H9 (cell line): ENCODE measurements around the gene BHLHE40. TPM values are rescaled to one million over a fixed set of nuclear protein-coding genes. Genes with fewer than 3 reads are reported as not detected.

Source experiments
- DNase-seq: peaks from one replicate; pipeline ENCODE4 v3.0.0-alpha.2; 2017
- H2AFZ ChIP-seq: one replicate; pipeline ENCODE4 v1.6.1; 2013; ENCODE audit warnings: mild to moderate bottlenecking, low read length, control low read depth, moderate library complexity
- H2AK5ac ChIP-seq: 2 replicates; pipeline ENCODE4 v1.6.1; 2013; ENCODE audit warnings: low read length, control low read depth, mixed read lengths; ENCODE audit not compliant: insufficient read length
- H2BK120ac ChIP-seq: one replicate; pipeline ENCODE4 v1.6.1; 2013; ENCODE audit warnings: low read depth, mild to moderate bottlenecking, low read length, control low read depth, inconsistent platforms; ENCODE audit not compliant: poor library complexity, severe bottlenecking
- H2BK12ac ChIP-seq: 2 replicates; pipeline ENCODE4 v1.6.1; 2013; ENCODE audit warnings: low read length, control low read depth, mixed read lengths, low read depth; ENCODE audit not compliant: insufficient read length
- H2BK15ac ChIP-seq: 2 replicates; pipeline ENCODE4 v1.6.1; 2013; ENCODE audit warnings: low read depth, low read length, control low read depth
- H2BK20ac ChIP-seq: one replicate; pipeline ENCODE4 v1.6.1; 2013; ENCODE audit warnings: low read depth, mild to moderate bottlenecking, low read length, control low read depth, inconsistent platforms; ENCODE audit not compliant: poor library complexity, severe bottlenecking
- H2BK5ac ChIP-seq: 2 replicates; pipeline ENCODE4 v1.6.1; 2013; ENCODE audit warnings: low read length, control low read depth, mixed read lengths; ENCODE audit not compliant: insufficient read length
- H3K14ac ChIP-seq: 2 replicates; pipeline ENCODE4 v1.6.1; 2013; ENCODE audit warnings: low read length, control low read depth; ENCODE audit not compliant: insufficient read depth
- H3K18ac ChIP-seq: 2 replicates; pipeline ENCODE4 v1.6.1; 2013; ENCODE audit warnings: low read depth, mild to moderate bottlenecking, mixed read lengths, low read length, control low read depth; ENCODE audit not compliant: insufficient read length
- H3K23ac ChIP-seq: 2 replicates; pipeline ENCODE4 v1.6.1; 2013; ENCODE audit warnings: low read length, control low read depth, mixed read lengths, low read depth; ENCODE audit not compliant: insufficient read length
- H3K23me2 ChIP-seq: 2 replicates; pipeline ENCODE4 v1.6.1; 2013; ENCODE audit warnings: low read depth, mild to moderate bottlenecking, mixed read lengths, low read length, control low read depth; ENCODE audit not compliant: insufficient read length, poor library complexity, severe bottlenecking
- H3K27ac ChIP-seq: 2 replicates; pipeline ENCODE4 v1.5.1; 2013; ENCODE audit warnings: low read length, control low read depth, mixed read lengths, low read depth; ENCODE audit not compliant: insufficient read length
- H3K27me3 ChIP-seq: 2 replicates; pipeline ENCODE4 v1.6.1; 2013; ENCODE audit warnings: low read length, control low read depth, inconsistent platforms; ENCODE audit not compliant: insufficient read depth
- H3K4ac ChIP-seq: 2 replicates; pipeline ENCODE4 v1.6.1; 2013; ENCODE audit warnings: low read depth, mild to moderate bottlenecking, control low read depth, inconsistent platforms, low read length, moderate library complexity
- H3K4me1 ChIP-seq: 2 replicates; pipeline ENCODE4 v1.6.1; 2013; ENCODE audit warnings: low read length, control low read depth, inconsistent platforms; ENCODE audit not compliant: insufficient read depth
- H3K4me2 ChIP-seq: 2 replicates; pipeline ENCODE4 v1.6.1; 2013; ENCODE audit warnings: low read length, control low read depth, mixed read lengths; ENCODE audit not compliant: insufficient read length, insufficient read depth
- H3K56ac ChIP-seq: 2 replicates; pipeline ENCODE4 v1.6.1; 2013; ENCODE audit warnings: low read depth, mild to moderate bottlenecking, mixed read lengths, low read length, control low read depth; ENCODE audit not compliant: insufficient read length
- H3K79me1 ChIP-seq: 2 replicates; pipeline ENCODE4 v1.6.1; 2013; ENCODE audit warnings: low read depth, mild to moderate bottlenecking, moderate library complexity, low read length, control low read depth, inconsistent platforms; ENCODE audit not compliant: insufficient read depth, poor library complexity, severe bottlenecking
- H3K79me2 ChIP-seq: 2 replicates; pipeline ENCODE4 v1.6.1; 2013; ENCODE audit warnings: low read length, control low read depth, inconsistent platforms; ENCODE audit not compliant: insufficient read depth
- H3K9ac ChIP-seq: 2 replicates; pipeline ENCODE4 v1.6.1; 2013; ENCODE audit warnings: low read length, control low read depth, mixed read lengths; ENCODE audit not compliant: insufficient read length; ENCODE audit errors: extremely low read depth
- H3K9me3 ChIP-seq: one replicate; pipeline ENCODE4 v1.6.1; 2013; ENCODE audit warnings: low read depth, low read length, inconsistent platforms; ENCODE audit not compliant: control insufficient read depth
- H3T11ph ChIP-seq: one replicate; pipeline ENCODE4 v1.6.1; 2013; ENCODE audit warnings: mild to moderate bottlenecking, low read length, control low read depth, inconsistent platforms
- H4K20me1 ChIP-seq: one replicate; pipeline ENCODE4 v1.6.1; 2013; ENCODE audit not compliant: control insufficient read depth, insufficient read length, insufficient read depth
- H4K5ac ChIP-seq: 2 replicates; pipeline ENCODE4 v1.6.1; 2013; ENCODE audit warnings: low read depth, mild to moderate bottlenecking, mixed read lengths, low read length, control low read depth; ENCODE audit not compliant: insufficient read length
- H4K8ac ChIP-seq: replicated peaks from 2 replicates; pipeline ENCODE4 v1.6.1; 2013; ENCODE audit warnings: low read length, control low read depth, mixed read lengths, low read depth; ENCODE audit not compliant: insufficient read length
- H4K91ac ChIP-seq: 2 replicates; pipeline ENCODE4 v1.6.1; 2013; ENCODE audit warnings: low read depth, mild to moderate bottlenecking, moderate library complexity, mixed read lengths, low read length, control low read depth; ENCODE audit not compliant: insufficient read length
- H3K27ac Mint-ChIP-seq, 3 experiments: 2 replicates in 2 of 3; 3 replicates in 1 of 3; pipeline ENCODE4 v1.8.0; 2020 to 2021; ENCODE audit warnings: mixed read lengths in 3 of 3, mild to moderate bottlenecking in 1 of 3, moderate library complexity in 1 of 3
- H3K27me3 Mint-ChIP-seq: 2 replicates; pipeline ENCODE4 v1.8.0; 2021; ENCODE audit warnings: low read depth, mild to moderate bottlenecking, moderate library complexity, mixed read lengths
- H3K36me3 Mint-ChIP-seq, 3 experiments: 2 replicates in 2 of 3; 3 replicates in 1 of 3; pipeline ENCODE4 v1.8.0; 2020 to 2021; ENCODE audit warnings: low read depth in 3 of 3, mixed read lengths in 3 of 3; ENCODE audit not compliant: insufficient read depth in 1 of 3
- H3K4me1 Mint-ChIP-seq, 2 experiments: 2 replicates each; pipeline ENCODE4 v1.8.0; 2020; ENCODE audit warnings: mixed read lengths in 2 of 2
- H3K4me3 Mint-ChIP-seq, 2 experiments: 2 replicates in 1 of 2; 3 replicates in 1 of 2; pipeline ENCODE4 v1.8.0; 2020 to 2021; ENCODE audit warnings: mild to moderate bottlenecking in 2 of 2, mixed read lengths in 2 of 2, moderate library complexity in 1 of 2
- H3K9me3 Mint-ChIP-seq, 2 experiments: 2 replicates in 1 of 2; 3 replicates in 1 of 2; pipeline ENCODE4 v1.8.0; 2020; ENCODE audit warnings: mild to moderate bottlenecking in 2 of 2, mixed read lengths in 2 of 2, moderate library complexity in 1 of 2
- WGBS: extraction: QIAGEN DNeasy Blood & Tissue Kit; methylation state at CpG from one replicate; pipeline ENCODE4 v1.1.7; 2013; ENCODE audit warnings: missing lambda C conversion rate, low lambda C conversion rate, mixed read lengths; ENCODE audit not compliant: insufficient read length; ENCODE audit errors: extremely low coverage; 5-methylcytosine and 5-hydroxymethylcytosine counted together
- total RNA-seq: library from RNA; stranded (reverse); gene quantifications from 2 replicates; pipeline ENCODE4 v1.2.1, GENCODE V29; 2021
- TF ChIP-seq, protein P1 (sequence below): fragments of 200-600 bp; sonication (generic); conservative IDR thresholded peaks from 3 replicates; pipeline ENCODE4 v1.8.0; 2021; ENCODE audit warnings: antibody characterized with exemption, mild to moderate bottlenecking

BHLHE40 gene
- total RNA-seq, 1 experiment from 2014 or later, result 4.1 TPM

DNA sequence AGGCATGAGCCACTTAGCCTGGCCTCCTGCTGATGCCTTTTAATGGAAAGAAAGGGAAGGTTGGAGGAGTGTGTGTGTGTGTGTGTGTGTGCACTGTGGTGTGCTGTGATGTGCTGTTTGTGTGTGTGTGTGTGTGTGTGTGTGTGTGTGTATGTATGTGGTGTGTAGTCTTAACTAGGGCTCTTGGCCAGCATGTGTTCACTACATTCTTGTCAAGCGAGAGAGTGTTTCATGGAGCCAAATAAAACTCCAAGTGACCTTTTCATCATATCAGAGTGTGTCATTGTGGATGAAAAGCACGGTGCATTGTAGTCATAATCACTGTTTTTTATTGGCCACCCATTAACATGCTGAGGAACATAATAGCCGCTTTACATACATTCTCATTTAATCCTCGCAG lies 30.8 kb upstream of the BHLHE40 start:
- no peaks in the 10 kb centered on the region for H3K79me2 ChIP-seq
- H4K20me1 ChIP-seq, result no peaks in the 10 kb centered on the region
- H4K8ac ChIP-seq, result no peak overlapping the region
- H3K9me3 ChIP-seq, result no peaks in the 10 kb centered on the region
- no peak overlapping the region for H3K18ac ChIP-seq
- H2BK5ac ChIP-seq, result no peak overlapping the region
- Mint-ChIP-seq H3K36me3 (no peaks in the 10 kb centered on the region; a peak in 1 of 7 replicates), H3K27me3 (no peaks in the 10 kb centered on the region), H3K4me3 (no peak overlapping the region), H3K4me1 (peaks cover 7 to 10% of the 10 kb centered on the region in 2 experiments; a peak in 3 of 4 replicates), H3K9me3 (no peaks in the 10 kb centered on the region; a peak in 1 of 5 replicates), H3K27ac (no peak overlapping the region)
- no peaks in the 10 kb centered on the region for H3K27me3 ChIP-seq
- no peak overlapping the region for H3K56ac ChIP-seq
- H4K5ac ChIP-seq, result no peak overlapping the region
- no peaks in the 10 kb centered on the region for H3K4me1 ChIP-seq
- H3K9ac ChIP-seq, result no peak overlapping the region
- no peak overlapping the region for H3K23ac ChIP-seq
- no peak overlapping the region for H2AFZ ChIP-seq
- no peak overlapping the region for H2BK15ac ChIP-seq
- H3T11ph ChIP-seq, result no peak overlapping the region
- no CpG with 5 or more reads among the region's 4 CpGs for WGBS
- H3K4me2 ChIP-seq, result no peak overlapping the region
- no peak overlapping the region for H2BK20ac ChIP-seq
- H3K27ac ChIP-seq, result no peak overlapping the region
- H3K14ac ChIP-seq, result no peak overlapping the region
- no peak overlapping the region for H2BK120ac ChIP-seq
- no peak overlapping the region for H4K91ac ChIP-seq
- TF ChIP-seq, protein P1, sequence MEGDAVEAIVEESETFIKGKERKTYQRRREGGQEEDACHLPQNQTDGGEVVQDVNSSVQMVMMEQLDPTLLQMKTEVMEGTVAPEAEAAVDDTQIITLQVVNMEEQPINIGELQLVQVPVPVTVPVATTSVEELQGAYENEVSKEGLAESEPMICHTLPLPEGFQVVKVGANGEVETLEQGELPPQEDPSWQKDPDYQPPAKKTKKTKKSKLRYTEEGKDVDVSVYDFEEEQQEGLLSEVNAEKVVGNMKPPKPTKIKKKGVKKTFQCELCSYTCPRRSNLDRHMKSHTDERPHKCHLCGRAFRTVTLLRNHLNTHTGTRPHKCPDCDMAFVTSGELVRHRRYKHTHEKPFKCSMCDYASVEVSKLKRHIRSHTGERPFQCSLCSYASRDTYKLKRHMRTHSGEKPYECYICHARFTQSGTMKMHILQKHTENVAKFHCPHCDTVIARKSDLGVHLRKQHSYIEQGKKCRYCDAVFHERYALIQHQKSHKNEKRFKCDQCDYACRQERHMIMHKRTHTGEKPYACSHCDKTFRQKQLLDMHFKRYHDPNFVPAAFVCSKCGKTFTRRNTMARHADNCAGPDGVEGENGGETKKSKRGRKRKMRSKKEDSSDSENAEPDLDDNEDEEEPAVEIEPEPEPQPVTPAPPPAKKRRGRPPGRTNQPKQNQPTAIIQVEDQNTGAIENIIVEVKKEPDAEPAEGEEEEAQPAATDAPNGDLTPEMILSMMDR, result no peak
- no peaks in the 10 kb centered on the region for H3K79me1 ChIP-seq
- no peaks in the 10 kb centered on the region for H3K23me2 ChIP-seq
- H2BK12ac ChIP-seq, result no peak overlapping the region
- no peak overlapping the region for H2AK5ac ChIP-seq
- H3K4ac ChIP-seq, result no peak overlapping the region
- DNase-seq, result no peak
